Liver (tissue), 9 donors: ENCODE data around the gene HYOU1. TPM values are rescaled to one million over a fixed set of nuclear protein-coding genes. Genes with fewer than 3 reads are reported as not detected.

ENCODE experiments used
- DNase-seq: peaks from one replicate; pipeline ENCODE4 v3.0.0-alpha.2; 2017; ENCODE audit warnings: low spot score
- H3K27ac ChIP-seq, 2 donors: one replicate each; pipeline ENCODE4 v1.7.0; 2013; ENCODE audit warnings: inconsistent platforms in 2 of 2, low read length in 2 of 2, control low read depth in 1 of 2, low read depth in 1 of 2, mild to moderate bottlenecking in 1 of 2
- H3K27me3 ChIP-seq, 4 donors: one replicate each; pipeline versions ENCODE4 v1.6.1 to v1.7.0; 2013; ENCODE audit warnings: low read length in 3 of 4, inconsistent platforms in 1 of 4, mild to moderate bottlenecking in 1 of 4, moderate library complexity in 1 of 4; ENCODE audit not compliant: control insufficient read depth in 4 of 4, insufficient read depth in 4 of 4
- H3K36me3 ChIP-seq, 4 donors: one replicate each; pipeline versions ENCODE4 v1.6.1 to v1.7.0; 2013; ENCODE audit warnings: low read length in 3 of 4, mild to moderate bottlenecking in 3 of 4, low read depth in 1 of 4, moderate library complexity in 1 of 4; ENCODE audit not compliant: control insufficient read depth in 4 of 4, insufficient read depth in 3 of 4
- H3K4me1 ChIP-seq, 4 donors: one replicate each; pipeline versions ENCODE4 v1.6.1 to v1.7.0; 2013; ENCODE audit warnings: low read length in 3 of 4, mild to moderate bottlenecking in 3 of 4, moderate library complexity in 1 of 4; ENCODE audit not compliant: control insufficient read depth in 4 of 4, insufficient read depth in 4 of 4
- H3K4me3 ChIP-seq, 3 donors: one replicate each; pipeline versions ENCODE4 v1.6.1 to v1.7.0; 2013; ENCODE audit warnings: low read length in 3 of 3, control low read depth in 1 of 3, low read depth in 1 of 3, mild to moderate bottlenecking in 1 of 3
- H3K9ac ChIP-seq, 2 donors: one replicate each; pipeline ENCODE4 v1.7.0; 2013; ENCODE audit warnings: low read length in 2 of 2, mild to moderate bottlenecking in 2 of 2, moderate library complexity in 2 of 2, control low read depth in 1 of 2, low read depth in 1 of 2
- H3K9me3 ChIP-seq, 4 donors: one replicate each; pipeline versions ENCODE4 v1.6.1 to v1.7.0; 2013; ENCODE audit warnings: low read length in 3 of 4; ENCODE audit not compliant: control insufficient read depth in 4 of 4
- ATF3 ChIP-seq: IDR thresholded peaks from 2 replicates; pipeline ENCODE4 v1.6.1; 2016; ENCODE audit warnings: antibody characterized with exemption
- FOXA1 ChIP-seq: IDR thresholded peaks from 2 replicates; pipeline ENCODE4 v1.6.1; 2016; ENCODE audit warnings: antibody characterized with exemption
- FOXA2 ChIP-seq: IDR thresholded peaks from 2 replicates; pipeline ENCODE4 v1.6.1; 2016; ENCODE audit warnings: antibody characterized with exemption
- GABPA ChIP-seq, 2 donors: IDR thresholded peaks in 1 of 2; conservative IDR thresholded peaks in 1 of 2; 2 replicates each; pipeline ENCODE4 v1.6.1; 2016; ENCODE audit warnings: antibody characterized with exemption in 2 of 2, mild to moderate bottlenecking in 1 of 2, moderate library complexity in 1 of 2
- HNF4A ChIP-seq, 2 donors: conservative IDR thresholded peaks; 2 replicates each; pipeline ENCODE4 v1.6.1; 2016; ENCODE audit warnings: antibody characterized with exemption in 2 of 2, mild to moderate bottlenecking in 2 of 2
- HNF4G ChIP-seq: IDR thresholded peaks from 2 replicates; pipeline ENCODE4 v1.6.1; 2016; ENCODE audit warnings: antibody characterized with exemption
- JUND ChIP-seq, 2 donors: IDR thresholded peaks; 2 replicates each; pipeline ENCODE4 v1.6.1; 2016; ENCODE audit warnings: antibody characterized with exemption in 2 of 2
- MAX ChIP-seq: IDR thresholded peaks from 2 replicates; pipeline ENCODE4 v1.6.1; 2016; ENCODE audit warnings: antibody characterized with exemption
- RAD21 ChIP-seq, 2 donors: IDR thresholded peaks; 2 replicates each; pipeline ENCODE4 v1.6.1; 2016; ENCODE audit warnings: antibody characterized with exemption in 2 of 2, mild to moderate bottlenecking in 2 of 2
- TAF1 ChIP-seq: conservative IDR thresholded peaks from 2 replicates; pipeline ENCODE4 v1.6.1; 2016; ENCODE audit warnings: antibody characterized with exemption, mild to moderate bottlenecking
- ZBTB33 ChIP-seq: IDR thresholded peaks from 2 replicates; pipeline ENCODE4 v1.6.1; 2016; ENCODE audit warnings: antibody characterized with exemption
- WGBS: extraction: QIAGEN DNeasy Blood & Tissue Kit; methylation state at CpG from one replicate; pipeline ENCODE4 v1.1.7; 2013; 5-methylcytosine and 5-hydroxymethylcytosine counted together
- polyA plus RNA-seq, 2 donors: library from polyadenylated mRNA; stranded (reverse) in 1 of 2; unstranded in 1 of 2; fragments of 200-250 nt in 1 of 2; fragments of >200 nt in 1 of 2; fragmentation: Nextera tagmentation in 1 of 2; extraction: Ambion mirVana in 1 of 2; gene quantifications; one replicate each; pipeline versions ENCODE4 v1.2.1 to v1.2.3, GENCODE V29; 2013 to 2015
- total RNA-seq, 2 donors: library from RNA; depleted of rRNA; stranded (reverse); fragments of >200 nt; gene quantifications; one replicate each; pipeline ENCODE4 v1.2.3, GENCODE V29; 2014
- TF ChIP-seq, protein P1 (sequence below): IDR thresholded peaks from 2 replicates; pipeline ENCODE4 v1.6.1; 2016; ENCODE audit warnings: antibody characterized with exemption, mild to moderate bottlenecking
- donor health status: healthy.
- donor health status: healthy.
- donor health status: healthy.
- donor health status: healthy.
- donor health status: healthy.

HYOU1 gene
- total and polyA plus RNA-seq, 4 donors = 41.6 to 270 (median 119) TPM

- TF ChIP-seq, protein P1, sequence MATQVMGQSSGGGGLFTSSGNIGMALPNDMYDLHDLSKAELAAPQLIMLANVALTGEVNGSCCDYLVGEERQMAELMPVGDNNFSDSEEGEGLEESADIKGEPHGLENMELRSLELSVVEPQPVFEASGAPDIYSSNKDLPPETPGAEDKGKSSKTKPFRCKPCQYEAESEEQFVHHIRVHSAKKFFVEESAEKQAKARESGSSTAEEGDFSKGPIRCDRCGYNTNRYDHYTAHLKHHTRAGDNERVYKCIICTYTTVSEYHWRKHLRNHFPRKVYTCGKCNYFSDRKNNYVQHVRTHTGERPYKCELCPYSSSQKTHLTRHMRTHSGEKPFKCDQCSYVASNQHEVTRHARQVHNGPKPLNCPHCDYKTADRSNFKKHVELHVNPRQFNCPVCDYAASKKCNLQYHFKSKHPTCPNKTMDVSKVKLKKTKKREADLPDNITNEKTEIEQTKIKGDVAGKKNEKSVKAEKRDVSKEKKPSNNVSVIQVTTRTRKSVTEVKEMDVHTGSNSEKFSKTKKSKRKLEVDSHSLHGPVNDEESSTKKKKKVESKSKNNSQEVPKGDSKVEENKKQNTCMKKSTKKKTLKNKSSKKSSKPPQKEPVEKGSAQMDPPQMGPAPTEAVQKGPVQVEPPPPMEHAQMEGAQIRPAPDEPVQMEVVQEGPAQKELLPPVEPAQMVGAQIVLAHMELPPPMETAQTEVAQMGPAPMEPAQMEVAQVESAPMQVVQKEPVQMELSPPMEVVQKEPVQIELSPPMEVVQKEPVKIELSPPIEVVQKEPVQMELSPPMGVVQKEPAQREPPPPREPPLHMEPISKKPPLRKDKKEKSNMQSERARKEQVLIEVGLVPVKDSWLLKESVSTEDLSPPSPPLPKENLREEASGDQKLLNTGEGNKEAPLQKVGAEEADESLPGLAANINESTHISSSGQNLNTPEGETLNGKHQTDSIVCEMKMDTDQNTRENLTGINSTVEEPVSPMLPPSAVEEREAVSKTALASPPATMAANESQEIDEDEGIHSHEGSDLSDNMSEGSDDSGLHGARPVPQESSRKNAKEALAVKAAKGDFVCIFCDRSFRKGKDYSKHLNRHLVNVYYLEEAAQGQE = no peak
These were observed 9.8 kb downstream of the HYOU1 start (continued) for GRCh38 chr11:119047205-119047604.

GRCh38 chr11:119046489-119046888, 10.5 kb downstream of the HYOU1 start:
- no peak overlapping the region for H3K9ac ChIP-seq
- H3K9me3 ChIP-seq = no peaks in the 10 kb centered on the region
- no peak overlapping the region for H3K27ac ChIP-seq
- peaks cover 27 to 66% (median 43%) of the 10 kb centered on the region in 4 donors for H3K36me3 ChIP-seq
- no peak for DNase-seq
- H3K27me3 ChIP-seq = no peaks in the 10 kb centered on the region
- no peaks in the 10 kb centered on the region for H3K4me1 ChIP-seq
- WGBS = 95% methylated on average over 6 of the region's 6 CpGs
- TF ChIP-seq TAF1 (no peak), ATF3 (no peak), HNF4G (no peak)
- no peak overlapping the region for H3K4me3 ChIP-seq

GRCh38 chr11:119044708-119045107, 12.3 kb downstream of the HYOU1 start:
- TF ChIP-seq, protein P1 = no peak
- no peak for TF ChIP-seq ZBTB33
- TF ChIP-seq HNF4A (conservative IDR thresholded peaks at IDR 0.05) = no peak
- no peak for TF ChIP-seq HNF4G
- no peak for TF ChIP-seq GABPA (IDR thresholded peaks at IDR 0.05 in 1 of 2, conservative IDR thresholded peaks at IDR 0.05 in 1 of 2)
- TF ChIP-seq ATF3 = no peak
- no peak for TF ChIP-seq TAF1
- no peak for TF ChIP-seq RAD21 (IDR thresholded peaks at IDR 0.05)
- TF ChIP-seq FOXA2 = no peak
- TF ChIP-seq MAX = no peak
- TF ChIP-seq JUND (IDR thresholded peaks at IDR 0.05) = no peak
- no peak for TF ChIP-seq FOXA1
- Histone ChIP-seq H3K4me3 (no peak overlapping the region), H3K36me3 (peaks cover 24 to 50% (median 35%) of the 10 kb centered on the region in 4 donors), H3K27me3 (no peaks in the 10 kb centered on the region), H3K9me3 (no peaks in the 10 kb centered on the region), H3K4me1 (no peaks in the 10 kb centered on the region), H3K9ac (no peak overlapping the region), H3K27ac (no peak overlapping the region)
- WGBS = 88% methylated on average over 6 of the region's 6 CpGs
- no peak for DNase-seq
